Vagina (tissue), 2 donors: ENCODE results near the gene USP47. TPM values are rescaled to one million over a fixed set of nuclear protein-coding genes. Genes with fewer than 3 reads are reported as not detected.
A peak's percentile ranks its signal among the peaks of the same experiment; 100 is the strongest.

ENCODE experiments used
- DNase-seq, 2 donors: peaks; one replicate each; pipeline ENCODE4 v3.0.0-alpha.2; 2017; ENCODE audit errors: extremely low spot score in 2 of 2
- H3K27ac ChIP-seq: fragments of 200-600 bp; sonication (generic); one replicate; pipeline ENCODE4 v1.5.1; 2019
- H3K27me3 ChIP-seq: fragments of 200-600 bp; sonication (generic); one replicate; pipeline ENCODE4 v1.5.1; 2019
- H3K36me3 ChIP-seq, 2 donors: fragments of 200-600 bp; sonication (generic); one replicate each; pipeline ENCODE4 v1.5.1; 2017 to 2019
- H3K4me1 ChIP-seq: fragments of 200-600 bp; sonication (generic); one replicate; pipeline ENCODE4 v1.5.1; 2019
- H3K4me3 ChIP-seq, 2 donors: fragments of 200-600 bp; sonication (generic); 1 replicate in 1 of 2; 2 replicates in 1 of 2; pipeline ENCODE4 v1.5.1; 2016 to 2019
- H3K9me3 ChIP-seq: fragments of 200-600 bp; sonication (generic); one replicate; pipeline ENCODE4 v1.5.1; 2019
- POLR2A ChIP-seq, 2 donors: fragments of 450-650 bp; IDR thresholded peaks; one replicate each; pipeline ENCODE4 v1.6.1; 2017; ENCODE audit warnings: antibody characterized with exemption in 2 of 2, mild to moderate bottlenecking in 2 of 2, moderate library complexity in 2 of 2
- POLR2AphosphoS5 ChIP-seq, 2 donors: sonication (generic); formaldehyde crosslinking; IDR thresholded peaks; one replicate each; pipeline ENCODE4 v1.9.0; 2017; ENCODE audit warnings: antibody characterized with exemption in 2 of 2, mild to moderate bottlenecking in 2 of 2, low read depth in 1 of 2; ENCODE audit not compliant: insufficient read depth in 1 of 2
- intact Hi-C: fragments of 100-400 bp; cut with DNase I; formaldehyde crosslinking; loops from one replicate; pipeline ENCODE4 v1.15.1; 2023
- total RNA-seq: library from RNA; depleted of rRNA; stranded (reverse); fragments of >200 nt; gene quantifications from one replicate; pipeline ENCODE4 v1.2.3, GENCODE V29; 2016
- TF ChIP-seq, protein P1 (sequence below), 3 experiments: fragments of 450-650 bp in 2 of 3; fragments of 200-600 bp in 1 of 3; sonication (generic) in 1 of 3; IDR thresholded peaks; one replicate each; pipeline ENCODE4 v1.5.1; 2017 to 2019; ENCODE audit warnings: antibody characterized with exemption in 3 of 3, mild to moderate bottlenecking in 2 of 3, moderate library complexity in 2 of 3

Gene USP47
- total RNA-seq, 1 donor from 2014 or later = 69.2 TPM

DNA sequence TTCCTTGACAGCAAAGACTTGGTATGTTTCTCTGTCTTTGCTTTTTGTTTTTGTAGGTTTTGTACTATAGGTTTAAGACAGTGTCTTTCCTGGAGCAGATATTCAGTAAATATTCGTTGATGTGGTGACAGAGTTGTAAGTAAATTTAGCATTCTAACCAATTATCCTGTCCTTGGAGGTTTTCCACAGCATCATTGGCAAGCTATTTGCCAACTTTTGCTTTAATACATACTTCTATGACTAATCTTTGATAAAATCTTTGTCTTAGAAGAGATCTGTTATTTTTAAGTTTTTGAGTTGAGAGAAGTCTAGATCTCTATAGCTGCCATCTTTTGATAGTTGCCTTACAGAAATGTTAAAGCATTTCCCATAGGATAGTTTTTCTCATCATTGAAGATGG is 3.8 kb downstream of the USP47 start:
- no peaks in the 10 kb centered on the region for H3K9me3 ChIP-seq
- TF ChIP-seq, protein P1, sequence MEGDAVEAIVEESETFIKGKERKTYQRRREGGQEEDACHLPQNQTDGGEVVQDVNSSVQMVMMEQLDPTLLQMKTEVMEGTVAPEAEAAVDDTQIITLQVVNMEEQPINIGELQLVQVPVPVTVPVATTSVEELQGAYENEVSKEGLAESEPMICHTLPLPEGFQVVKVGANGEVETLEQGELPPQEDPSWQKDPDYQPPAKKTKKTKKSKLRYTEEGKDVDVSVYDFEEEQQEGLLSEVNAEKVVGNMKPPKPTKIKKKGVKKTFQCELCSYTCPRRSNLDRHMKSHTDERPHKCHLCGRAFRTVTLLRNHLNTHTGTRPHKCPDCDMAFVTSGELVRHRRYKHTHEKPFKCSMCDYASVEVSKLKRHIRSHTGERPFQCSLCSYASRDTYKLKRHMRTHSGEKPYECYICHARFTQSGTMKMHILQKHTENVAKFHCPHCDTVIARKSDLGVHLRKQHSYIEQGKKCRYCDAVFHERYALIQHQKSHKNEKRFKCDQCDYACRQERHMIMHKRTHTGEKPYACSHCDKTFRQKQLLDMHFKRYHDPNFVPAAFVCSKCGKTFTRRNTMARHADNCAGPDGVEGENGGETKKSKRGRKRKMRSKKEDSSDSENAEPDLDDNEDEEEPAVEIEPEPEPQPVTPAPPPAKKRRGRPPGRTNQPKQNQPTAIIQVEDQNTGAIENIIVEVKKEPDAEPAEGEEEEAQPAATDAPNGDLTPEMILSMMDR (IDR thresholded peaks at IDR 0.05) = no peak
- no peak for TF ChIP-seq POLR2AphosphoS5 (IDR thresholded peaks at IDR 0.05; ENCODE audit: insufficient read depth in 1 of 2, low read depth in 1 of 2)
- TF ChIP-seq POLR2A (IDR thresholded peaks at IDR 0.05) = no peak
- no peak overlapping the region for H3K4me3 ChIP-seq
- DNase-seq = no peak
- H3K27me3 ChIP-seq = no peaks in the 10 kb centered on the region
- intact Hi-C loops = no loop called here
- H3K4me1 ChIP-seq = peaks cover 73% of the 10 kb centered on the region
- H3K27ac ChIP-seq = peak overlapping the region; percentile 99
- no peaks in the 10 kb centered on the region for H3K36me3 ChIP-seq

DNA sequence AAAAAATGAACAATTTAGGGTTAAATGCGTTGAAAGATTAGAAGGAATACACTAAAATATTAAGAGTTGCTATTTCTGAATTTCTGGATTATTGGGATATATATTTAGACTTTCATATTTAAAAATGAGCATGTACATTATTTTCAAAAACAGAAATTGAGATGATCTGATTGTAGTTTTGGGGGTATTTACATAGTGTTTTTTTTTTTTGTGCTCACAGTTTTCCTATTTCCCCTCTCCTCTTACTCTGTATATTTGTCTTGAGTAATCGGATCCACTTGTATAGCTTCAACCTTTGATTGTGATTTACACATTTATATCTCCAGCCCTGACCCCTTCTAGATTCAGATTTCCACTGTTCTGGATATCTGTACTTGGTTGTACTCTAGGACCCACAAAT is 5.3 kb downstream of the USP47 start:
- intact Hi-C loops = no loop called here
- DNase-seq = no peak
- H3K4me1 ChIP-seq = peaks cover 84% of the 10 kb centered on the region
- TF ChIP-seq, protein P1 (IDR thresholded peaks at IDR 0.05) = no peak
- no peak for TF ChIP-seq POLR2AphosphoS5 (IDR thresholded peaks at IDR 0.05; ENCODE audit: insufficient read depth in 1 of 2, low read depth in 1 of 2)
- no peak for TF ChIP-seq POLR2A (IDR thresholded peaks at IDR 0.05)
- no peaks in the 10 kb centered on the region for H3K27me3 ChIP-seq
- H3K9me3 ChIP-seq = no peaks in the 10 kb centered on the region
- H3K27ac ChIP-seq = no peak overlapping the region
- H3K4me3 ChIP-seq = no peak overlapping the region
- no peaks in the 10 kb centered on the region for H3K36me3 ChIP-seq

DNA sequence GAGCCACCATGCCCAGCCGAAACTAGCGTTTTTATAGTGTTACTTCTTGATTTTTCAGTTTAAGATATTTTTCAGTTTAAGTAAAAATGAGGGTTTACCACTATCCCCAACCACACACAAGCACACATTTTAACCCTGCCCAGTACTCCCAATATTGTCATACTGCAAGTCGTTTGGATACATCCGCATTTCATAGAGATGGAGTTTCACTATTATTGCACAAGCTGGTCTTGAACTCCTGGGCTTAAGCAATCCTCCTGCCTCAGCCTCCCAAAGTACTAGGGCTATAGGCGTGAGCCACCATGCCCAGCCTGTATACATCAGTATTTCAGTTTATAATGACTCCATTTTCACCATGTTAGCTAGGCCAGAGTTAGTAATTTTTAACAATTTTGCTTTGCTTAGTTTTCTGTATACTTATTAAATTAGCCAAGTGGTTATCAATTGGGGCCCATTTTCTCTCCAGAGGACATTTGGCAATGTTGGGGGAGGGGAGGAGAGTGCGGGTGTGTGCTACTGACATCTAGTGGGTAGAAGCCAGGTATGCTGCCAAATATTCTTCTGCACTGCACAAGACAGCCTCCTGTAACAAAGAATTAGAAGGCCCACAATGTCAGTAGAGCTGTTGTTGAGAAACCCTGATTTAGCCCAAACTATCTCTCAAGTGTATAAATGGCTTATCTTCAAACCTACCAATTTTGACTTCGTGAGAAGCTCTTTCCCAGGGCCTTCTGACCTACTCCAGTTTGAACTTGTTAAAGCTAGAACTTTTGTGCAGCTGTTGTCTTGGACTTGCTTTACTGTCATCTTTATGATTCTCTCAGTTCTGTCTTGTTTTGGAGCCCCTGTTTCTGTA is 7.3 kb downstream of the USP47 start:
- no peaks in the 10 kb centered on the region for H3K27me3 ChIP-seq
- no peaks in the 10 kb centered on the region for H3K36me3 ChIP-seq
- H3K9me3 ChIP-seq = no peaks in the 10 kb centered on the region
- peak overlapping the region; percentile 14 for H3K27ac ChIP-seq
- intact Hi-C loops = no loop called here
- H3K4me1 ChIP-seq = peaks cover 100% of the 10 kb centered on the region
- DNase-seq = no peak
- no peak overlapping the region for H3K4me3 ChIP-seq
- TF ChIP-seq POLR2AphosphoS5 (IDR thresholded peaks at IDR 0.05; ENCODE audit: insufficient read depth in 1 of 2, low read depth in 1 of 2) (peak in 1 of 2 donors; percentile 45), POLR2A (IDR thresholded peaks at IDR 0.05) (no peak)
- TF ChIP-seq, protein P1 (IDR thresholded peaks at IDR 0.05) = peak in 1 of 3 experiments; percentile 14

DNA sequence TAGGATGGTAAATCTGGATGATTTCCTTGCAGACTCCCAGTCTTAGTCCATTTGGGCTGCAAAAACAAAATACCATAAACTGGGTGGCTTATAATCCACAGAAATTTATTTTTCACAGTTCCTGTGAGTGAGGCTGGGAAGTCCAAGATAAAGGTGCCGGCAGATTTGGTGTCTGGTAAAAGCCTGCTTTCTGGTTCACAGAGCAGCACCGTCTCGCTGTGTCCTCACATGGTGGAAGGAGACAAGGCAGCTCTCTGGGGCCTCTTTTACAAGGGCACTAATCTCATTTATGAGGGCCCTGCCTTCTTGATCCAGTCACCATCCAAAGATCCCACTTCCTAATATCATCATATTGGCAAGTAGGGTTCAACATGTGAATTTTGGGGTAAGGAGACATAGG is 8.9 kb downstream of the USP47 start:
- DNase-seq = no peak
- peaks cover 91% of the 10 kb centered on the region for H3K4me1 ChIP-seq

More for the DNA sequence above, 8.9 kb downstream of the USP47 start:
- no peaks in the 10 kb centered on the region for H3K27me3 ChIP-seq
- no peaks in the 10 kb centered on the region for H3K9me3 ChIP-seq
- H3K4me3 ChIP-seq = no peak overlapping the region
- H3K27ac ChIP-seq = no peak overlapping the region
- intact Hi-C loops = no loop called here
- TF ChIP-seq POLR2AphosphoS5 (IDR thresholded peaks at IDR 0.05; ENCODE audit: insufficient read depth in 1 of 2, low read depth in 1 of 2) (no peak), POLR2A (IDR thresholded peaks at IDR 0.05) (no peak)
- TF ChIP-seq, protein P1 (IDR thresholded peaks at IDR 0.05) = no peak
- H3K36me3 ChIP-seq = no peaks in the 10 kb centered on the region
